ENCODE measurements around the gene OR9Q1. TPM values are rescaled to one million over a fixed set of nuclear protein-coding genes. Genes with fewer than 3 reads are reported as not detected.

Gene OR9Q1
- total RNA-seq, 4 donors from 2014 or later = not detected

- in situ Hi-C loops (cut with MboI; ENCODE audit: low sequenced_read_pairs in 4 of 4) (no loop called here), intact Hi-C loops (cut with DNase I; ENCODE audit: low total_unique reads) (no loop called here)
- Histone ChIP-seq H3K36me3 (no peaks in the 10 kb centered on the region), H3K4me1 (no peaks in the 10 kb centered on the region), H3K9me3 (no peaks in the 10 kb centered on the region), H3K4me3 (no peak overlapping the region), H3K27me3 (no peaks in the 10 kb centered on the region), H3K27ac (peak overlapping the region; percentile 29 to 74 (median 72))
- DNase-seq (no peak), ATAC-seq (no peak)
- TF ChIP-seq CTCF (IDR thresholded peaks at IDR 0.05 in 4 of 5, conservative IDR thresholded peaks at IDR 0.05 in 1 of 5) (no peak), POLR2A (IDR thresholded peaks at IDR 0.05) (no peak)
These were observed 20.1 kb upstream of the OR9Q1 start for GRCh38 chr11:58003591-58003990.

GRCh38 chr11:58004664-58005063 is 19.0 kb upstream of the OR9Q1 start:
- Histone ChIP-seq H3K27ac (peak overlapping the region; percentile 29 to 74 (median 72)), H3K4me3 (no peak overlapping the region), H3K27me3 (no peaks in the 10 kb centered on the region), H3K9me3 (no peaks in the 10 kb centered on the region), H3K4me1 (no peaks in the 10 kb centered on the region), H3K36me3 (no peaks in the 10 kb centered on the region)
- in situ Hi-C loops (cut with MboI; ENCODE audit: low sequenced_read_pairs in 4 of 4) = no loop called here
- ATAC-seq (peak; percentile 62 to 88), DNase-seq (no peak)
- intact Hi-C loops (cut with DNase I; ENCODE audit: low total_unique reads) = no loop called here
- no peak for TF ChIP-seq CTCF (IDR thresholded peaks at IDR 0.05 in 4 of 5, conservative IDR thresholded peaks at IDR 0.05 in 1 of 5)
- peak in 1 of 2 donors; percentile 16 for TF ChIP-seq POLR2A (IDR thresholded peaks at IDR 0.05)

GRCh38 chr11:58006940-58007339 is 16.7 kb upstream of the OR9Q1 start:
- DNase-seq (no peak), ATAC-seq (no peak)
- in situ Hi-C loops (cut with MboI; ENCODE audit: low sequenced_read_pairs in 4 of 4) (no loop called here), intact Hi-C loops (cut with DNase I; ENCODE audit: low total_unique reads) (no loop called here)
- TF ChIP-seq CTCF (IDR thresholded peaks at IDR 0.05 in 4 of 5, conservative IDR thresholded peaks at IDR 0.05 in 1 of 5) (no peak), POLR2A (IDR thresholded peaks at IDR 0.05) (no peak)
- no peaks in the 10 kb centered on the region for H3K4me1 ChIP-seq
- H3K27me3 ChIP-seq = no peaks in the 10 kb centered on the region
- H3K9me3 ChIP-seq = no peaks in the 10 kb centered on the region
- H3K36me3 ChIP-seq = no peaks in the 10 kb centered on the region
- peak overlapping the region in 1 of 4 donors; percentile 74 for H3K27ac ChIP-seq
- H3K4me3 ChIP-seq = no peak overlapping the region

GRCh38 chr11:58011771-58012170 is 11.9 kb upstream of the OR9Q1 start:
- TF ChIP-seq POLR2A (IDR thresholded peaks at IDR 0.05) (no peak), CTCF (IDR thresholded peaks at IDR 0.05 in 4 of 5, conservative IDR thresholded peaks at IDR 0.05 in 1 of 5) (no peak)
- Histone ChIP-seq H3K27me3 (no peaks in the 10 kb centered on the region), H3K36me3 (no peaks in the 10 kb centered on the region), H3K4me1 (no peaks in the 10 kb centered on the region), H3K4me3 (no peak overlapping the region), H3K27ac (no peak overlapping the region), H3K9me3 (no peaks in the 10 kb centered on the region)
- intact Hi-C loops (cut with DNase I; ENCODE audit: low total_unique reads) (no loop called here), in situ Hi-C loops (cut with MboI; ENCODE audit: low sequenced_read_pairs in 4 of 4) (no loop called here)
- DNase-seq (no peak), ATAC-seq (no peak)

GRCh38 chr11:58024601-58025091 is 965 bp downstream of the OR9Q1 start:
- in situ Hi-C loops (cut with MboI; ENCODE audit: low sequenced_read_pairs in 4 of 4) (no loop called here), intact Hi-C loops (cut with DNase I; ENCODE audit: low total_unique reads) (no loop called here)
- Histone ChIP-seq H3K4me3 (no peak overlapping the region), H3K27me3 (no peaks in the 10 kb centered on the region), H3K36me3 (no peaks in the 10 kb centered on the region), H3K4me1 (peaks cover 11 to 35% of the 10 kb centered on the region in 2 donors), H3K9me3 (no peaks in the 10 kb centered on the region), H3K27ac (peak overlapping the region; percentile 42 to 80 (median 71))
- TF ChIP-seq CTCF (IDR thresholded peaks at IDR 0.05 in 4 of 5, conservative IDR thresholded peaks at IDR 0.05 in 1 of 5) = no peak
- TF ChIP-seq POLR2A (IDR thresholded peaks at IDR 0.05) = no peak
- ATAC-seq = peak; percentile 87 to 89
- DNase-seq = peak; percentile 48 to 55

Data from gastrocnemius medialis (tissue), 4 donors.